ENCODE results near the gene ZNF639. TPM values are rescaled to one million over a fixed set of nuclear protein-coding genes. Genes with fewer than 3 reads are reported as not detected.

ZNF639 gene
- total and polyA plus RNA-seq, 9 of the 15 experiments (the other 6 are each of a cell fraction or from before 2014, with no cell fraction given), result 17.6 to 88.1 (median 53.7) TPM

DNA sequence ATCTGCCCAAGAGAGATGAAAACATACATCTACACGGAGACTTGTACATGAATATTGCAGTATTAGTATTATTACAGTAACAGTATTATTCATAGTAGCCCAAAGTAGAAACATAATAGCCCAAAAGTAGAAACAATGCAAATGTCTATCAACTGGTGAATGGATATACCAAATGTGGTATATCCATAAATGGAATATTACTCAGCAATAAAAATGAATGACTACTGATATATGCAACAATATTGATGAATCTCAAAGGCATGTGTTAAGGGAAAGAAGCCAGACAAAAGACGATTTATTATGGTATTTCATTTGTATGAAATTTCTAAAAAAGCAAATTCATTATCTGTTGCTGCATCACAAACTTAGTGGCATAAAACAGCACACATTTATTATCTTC is 23.5 kb upstream of the ZNF639 start (continued):
- TF ChIP-seq, protein P1, sequence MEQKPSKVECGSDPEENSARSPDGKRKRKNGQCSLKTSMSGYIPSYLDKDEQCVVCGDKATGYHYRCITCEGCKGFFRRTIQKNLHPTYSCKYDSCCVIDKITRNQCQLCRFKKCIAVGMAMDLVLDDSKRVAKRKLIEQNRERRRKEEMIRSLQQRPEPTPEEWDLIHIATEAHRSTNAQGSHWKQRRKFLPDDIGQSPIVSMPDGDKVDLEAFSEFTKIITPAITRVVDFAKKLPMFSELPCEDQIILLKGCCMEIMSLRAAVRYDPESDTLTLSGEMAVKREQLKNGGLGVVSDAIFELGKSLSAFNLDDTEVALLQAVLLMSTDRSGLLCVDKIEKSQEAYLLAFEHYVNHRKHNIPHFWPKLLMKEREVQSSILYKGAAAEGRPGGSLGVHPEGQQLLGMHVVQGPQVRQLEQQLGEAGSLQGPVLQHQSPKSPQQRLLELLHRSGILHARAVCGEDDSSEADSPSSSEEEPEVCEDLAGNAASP (IDR thresholded peaks at IDR 0.05), result no peak
- TF ChIP-seq LEF1 (IDR thresholded peaks at IDR 0.05) (no peak), GTF2B (IDR thresholded peaks at IDR 0.05; ENCODE audit: extremely low read depth, insufficient read length) (no peak), TRIM28 (IDR thresholded peaks at IDR 0.05) (0 out of 2 replicates have a peak, but pooled peaks have one; percentile 50), ATF7 (IDR thresholded peaks at IDR 0.05) (no peak), CBX3 (IDR thresholded peaks at IDR 0.05; ENCODE audit: borderline replicate concordance in 1 of 2, low read length in 2 of 2) (0 out of 3 replicates have a peak, but pooled peaks of 1 of the 2 experiments have one; percentile 38), DEAF1 (CRISPR knock-in tag; IDR thresholded peaks at IDR 0.05) (no peak), ZNF384 (IDR thresholded peaks at IDR 0.05; ENCODE audit: low read depth, low read length) (no peak), E2F8 (IDR thresholded peaks at IDR 0.05; ENCODE audit: low read depth, partially characterized antibody) (no peak), TRIM24 (IDR thresholded peaks at IDR 0.05) (peak in 1 of 2 experiments; percentile 18; a peak in 1 of 4 replicates), SAFB2 (IDR thresholded peaks at IDR 0.05; ENCODE audit: borderline replicate concordance, low read depth, low read length, severe bottlenecking) (no peak), CEBPB (tag; IDR thresholded peaks at IDR 0.05) (no peak)

Measured in K562 (cell line).